NCI-H226 (cell line): ENCODE results near the gene CPN1.
A peak's percentile ranks its signal among the peaks of the same experiment; 100 is the strongest.

ENCODE experiments used
- DNase-seq: peaks from one replicate; pipeline ENCODE4 v3.0.0-alpha.2; 2015

The CPN1 gene

DNA sequence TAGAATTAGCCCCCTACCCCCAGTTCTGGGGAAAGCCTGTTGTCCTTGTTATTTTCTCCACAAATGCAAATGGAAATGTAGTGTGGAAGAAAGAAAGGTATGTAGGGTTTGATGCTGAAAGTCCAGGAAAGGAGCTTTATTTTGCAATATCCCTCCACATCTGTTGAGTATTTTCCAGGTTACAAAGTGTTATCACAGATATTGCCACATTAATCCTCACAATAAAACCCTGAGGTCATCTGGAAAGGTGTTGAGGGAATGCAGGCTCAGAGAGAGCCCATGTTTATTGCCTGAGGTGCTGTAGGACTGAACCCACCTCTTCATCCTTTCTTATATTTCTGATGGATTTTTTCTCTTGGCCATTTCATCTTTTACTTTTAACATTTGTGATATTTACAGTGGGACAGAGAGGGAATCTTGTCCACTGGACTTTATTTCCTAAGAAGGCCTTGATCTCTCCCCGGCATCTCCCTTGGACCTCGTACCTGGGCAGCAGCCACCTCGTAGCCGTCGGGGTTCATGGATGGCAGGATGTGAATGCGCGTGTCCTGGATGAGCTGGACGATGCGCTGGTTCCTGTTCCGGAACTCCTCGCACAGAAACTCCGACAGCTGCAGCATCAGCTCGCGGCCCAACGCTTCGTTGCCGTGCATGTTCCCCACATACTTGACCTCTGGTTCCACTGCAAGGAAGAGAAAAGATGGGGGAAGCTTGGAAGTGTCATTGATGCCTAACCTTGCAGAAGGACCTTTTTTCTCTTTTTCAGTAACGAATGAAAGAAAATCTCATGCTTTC is 6.0 kb downstream of the CPN1 start:
- DNase-seq: no peak

DNA sequence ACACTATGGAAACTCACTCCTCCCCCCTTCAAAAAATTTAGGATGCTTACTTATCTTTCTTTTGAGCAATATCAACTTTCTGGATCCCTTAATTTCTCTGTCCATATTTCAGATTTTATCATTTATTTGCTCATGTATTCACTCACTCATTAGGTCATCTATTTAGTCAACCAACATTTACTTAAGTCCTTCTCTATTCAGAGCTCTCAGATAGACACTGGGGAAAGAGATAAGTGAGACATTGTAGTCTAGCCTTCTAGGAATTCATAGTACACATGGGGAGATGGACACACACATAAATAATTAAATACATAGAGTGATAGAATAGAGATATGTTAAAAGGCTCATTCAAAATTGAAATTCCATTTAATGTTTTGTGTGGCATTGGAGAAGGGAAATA is 9.2 kb downstream of the CPN1 start:
- DNase-seq: no peak

DNA sequence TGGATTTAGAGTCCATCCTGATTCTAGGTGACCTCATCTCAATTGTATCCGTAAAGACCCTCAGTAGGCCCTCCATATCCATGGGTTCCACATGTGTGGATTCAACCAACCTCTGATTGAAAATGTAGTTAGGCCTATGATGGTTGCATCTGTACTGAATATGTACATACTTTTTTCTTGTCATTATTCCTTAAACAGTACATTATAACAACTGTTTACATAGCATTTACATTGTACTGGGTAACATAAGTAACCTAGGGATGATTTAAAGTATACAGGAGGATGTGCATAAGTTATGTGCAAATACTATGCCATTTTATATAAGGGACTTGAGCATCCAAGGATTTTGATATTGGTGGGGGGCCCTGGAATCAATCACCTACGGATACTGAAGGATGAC is 10.1 kb downstream of the CPN1 start:
- DNase-seq: no peak

DNA sequence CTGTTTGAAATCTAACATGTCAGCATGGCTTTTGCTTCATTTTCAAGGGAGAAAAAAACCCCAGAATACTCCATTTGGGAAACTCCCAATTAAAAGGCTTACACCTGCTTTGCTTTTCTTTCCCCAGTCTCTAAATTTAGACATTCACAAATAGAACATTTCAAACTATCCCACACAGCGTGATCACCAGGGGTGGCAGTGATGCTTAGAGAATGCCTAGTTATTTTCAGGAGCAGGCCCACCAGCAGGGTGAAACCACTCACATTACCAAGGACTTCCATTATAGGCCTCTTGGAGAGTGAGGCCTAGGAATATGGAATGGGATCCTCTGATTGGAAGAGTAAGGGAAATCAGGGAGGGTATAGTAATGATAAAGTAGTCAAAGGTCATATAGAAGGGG is 14.2 kb downstream of the CPN1 start:
- DNase-seq: no peak

DNA sequence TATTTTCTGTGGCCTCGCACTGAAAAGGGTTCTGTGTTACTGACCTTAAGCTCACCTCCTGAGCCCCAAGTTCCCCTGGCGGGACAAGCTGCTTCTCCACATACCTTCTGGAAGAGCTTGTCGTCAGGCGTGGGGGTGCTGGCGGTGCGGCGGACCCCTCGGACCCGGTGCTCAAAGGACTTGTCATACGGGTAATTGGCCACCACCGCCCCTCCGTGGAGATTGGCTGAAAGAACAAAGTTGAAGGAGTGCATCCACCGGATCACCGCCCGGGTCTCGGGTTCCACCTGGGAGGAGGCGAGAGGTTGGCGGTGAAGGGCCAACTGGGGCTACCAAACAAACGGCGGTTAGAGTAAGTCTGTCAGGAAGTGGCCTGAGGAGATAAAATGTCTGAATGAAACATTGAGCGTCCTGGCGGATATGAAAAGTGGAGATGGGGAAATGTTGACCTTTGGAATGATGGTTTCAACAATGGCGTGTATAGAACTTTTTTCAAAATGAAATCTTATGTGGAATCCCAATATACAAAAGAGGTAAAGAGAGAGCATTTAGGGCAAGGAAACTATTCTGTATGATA is 16.5 kb downstream of the CPN1 start:
- no peak for DNase-seq

DNA sequence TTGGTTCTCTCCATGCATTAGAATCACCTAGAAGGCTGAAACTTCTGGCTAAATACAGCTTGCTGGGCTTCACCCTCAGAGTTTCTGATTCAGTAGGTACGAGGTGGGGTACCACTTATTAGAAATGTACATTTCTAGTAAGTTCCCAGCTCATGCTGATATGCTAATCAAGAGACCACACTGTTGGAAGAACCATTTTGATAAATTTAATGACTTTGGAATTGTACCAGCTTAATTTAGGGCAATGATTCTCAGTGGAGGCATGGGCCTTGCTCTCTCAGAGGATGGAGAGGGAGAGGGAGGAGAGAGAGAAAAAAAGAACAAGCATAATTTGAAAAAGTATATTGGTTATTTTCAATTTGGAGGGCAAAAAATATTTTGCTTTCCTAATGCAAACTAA is 20.3 kb downstream of the CPN1 start:
- no peak for DNase-seq

DNA sequence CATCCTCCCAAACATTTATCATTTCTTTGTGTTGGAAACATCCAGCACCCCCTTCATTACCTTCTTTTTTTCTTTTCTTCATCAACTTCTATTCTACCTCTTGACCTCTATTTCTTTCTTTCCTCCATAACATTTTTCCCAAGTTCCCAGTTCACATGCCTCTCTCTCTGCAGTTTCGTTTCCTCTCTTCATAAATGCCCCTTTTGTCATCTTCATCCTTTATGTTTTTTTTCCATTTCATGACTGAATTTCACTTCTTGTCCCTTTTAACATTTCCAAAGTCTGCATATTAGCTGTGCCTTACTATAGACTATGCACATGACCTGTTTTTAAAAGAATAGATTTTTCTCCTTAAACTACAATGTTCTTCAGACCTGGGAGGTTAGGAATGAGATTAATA is 23.7 kb downstream of the CPN1 start:
- DNase-seq: no peak

DNA sequence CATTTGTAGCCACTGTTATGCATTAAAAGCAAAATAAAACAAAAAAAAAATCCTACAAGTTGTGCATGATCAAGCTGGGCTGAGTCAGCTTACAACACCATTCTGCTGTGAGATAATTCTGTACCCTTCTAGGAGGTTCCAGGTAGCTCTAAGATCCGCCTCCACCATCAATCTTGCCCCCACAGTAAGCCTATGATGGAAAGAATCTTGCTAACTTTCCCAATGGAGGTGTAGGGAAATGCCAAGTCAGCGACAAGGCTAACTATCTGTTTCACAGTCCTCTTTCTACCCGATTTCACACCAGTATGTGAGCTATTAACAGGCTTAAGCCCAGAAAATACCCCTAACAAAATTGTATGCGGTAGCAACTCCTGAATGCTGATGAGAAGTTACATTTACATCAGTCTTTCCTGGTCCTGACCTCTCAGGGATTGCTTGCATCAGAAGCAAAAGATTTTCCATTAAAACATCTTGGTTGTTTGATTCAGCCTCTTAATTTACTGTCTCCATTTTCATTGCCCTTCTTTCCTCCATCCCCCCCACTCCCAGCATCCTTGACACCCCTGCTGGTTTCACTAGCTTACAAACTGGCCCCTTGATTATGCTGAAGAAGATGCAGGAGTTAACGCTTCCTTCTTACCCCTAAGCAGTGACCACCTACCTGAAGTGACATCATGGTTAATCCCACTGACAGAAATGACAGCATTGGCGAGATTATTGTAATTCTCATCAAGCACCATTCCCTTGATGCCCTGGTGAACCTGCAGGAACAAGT is 27.8 kb downstream of the CPN1 start:
- DNase-seq: no peak

DNA sequence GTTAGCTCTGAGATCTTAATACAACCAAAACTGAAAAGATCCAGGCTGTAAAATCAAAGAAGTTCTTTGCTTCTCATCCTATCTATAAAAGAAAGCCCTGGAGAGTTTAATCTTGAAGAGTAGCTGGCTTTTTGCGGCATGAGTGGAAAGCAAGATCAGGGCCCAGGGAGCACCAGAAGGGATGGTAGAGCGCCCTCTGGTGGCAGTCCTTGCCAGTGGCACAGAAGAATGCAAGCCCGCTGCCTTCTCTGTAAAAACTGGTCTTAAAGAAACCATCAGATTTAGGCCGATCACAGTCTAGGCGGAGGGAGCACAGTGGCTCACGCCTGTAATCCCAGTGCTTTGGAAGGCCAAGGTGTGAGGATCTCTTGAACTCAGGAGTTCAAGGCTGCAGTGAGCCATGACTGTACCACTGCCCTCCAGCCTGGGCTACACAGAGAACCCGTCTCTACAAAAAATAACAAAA is 35.6 kb downstream of the CPN1 start:
- DNase-seq: peak; percentile 66

DNA sequence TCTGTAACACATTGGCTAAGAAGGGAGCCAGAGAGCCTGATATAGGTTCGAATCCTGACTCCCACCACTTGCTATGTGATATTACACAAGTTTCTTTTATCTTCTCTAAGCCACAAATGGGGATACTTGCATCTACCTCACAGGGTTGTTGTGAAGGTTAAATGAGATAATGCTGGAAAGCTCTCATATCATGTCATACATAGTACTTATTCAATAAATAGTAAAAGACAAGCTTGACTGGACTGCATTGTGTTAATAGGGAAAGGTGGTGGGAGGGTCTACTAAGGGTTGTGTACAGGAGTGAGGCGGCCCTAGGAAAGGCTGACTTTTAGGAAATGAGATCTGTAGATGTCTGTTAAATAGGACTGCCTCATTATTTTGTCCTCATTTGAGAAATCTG is 36.1 kb downstream of the CPN1 start:
- DNase-seq: peak; percentile 6

DNA sequence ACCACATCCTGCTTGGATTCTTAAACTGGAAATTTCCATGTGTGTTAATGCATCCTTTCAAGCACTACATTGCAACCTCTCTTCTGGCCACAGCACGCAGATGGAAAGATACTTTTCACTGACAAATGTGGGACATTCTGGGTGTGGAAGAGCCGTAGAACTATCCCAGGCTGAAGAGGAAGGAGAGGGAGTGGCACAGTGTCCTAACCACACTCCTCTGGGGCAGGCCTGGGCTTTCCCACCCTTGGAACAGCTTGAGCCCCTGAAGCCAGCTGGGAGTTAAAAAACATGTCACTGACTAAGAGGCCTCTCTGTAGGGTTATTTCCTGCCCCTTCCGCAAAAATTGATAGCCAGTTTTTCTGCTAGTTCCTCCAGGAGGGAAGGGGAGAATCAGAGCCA is 37.9 kb downstream of the CPN1 start:
- peak; percentile 26 for DNase-seq

DNA sequence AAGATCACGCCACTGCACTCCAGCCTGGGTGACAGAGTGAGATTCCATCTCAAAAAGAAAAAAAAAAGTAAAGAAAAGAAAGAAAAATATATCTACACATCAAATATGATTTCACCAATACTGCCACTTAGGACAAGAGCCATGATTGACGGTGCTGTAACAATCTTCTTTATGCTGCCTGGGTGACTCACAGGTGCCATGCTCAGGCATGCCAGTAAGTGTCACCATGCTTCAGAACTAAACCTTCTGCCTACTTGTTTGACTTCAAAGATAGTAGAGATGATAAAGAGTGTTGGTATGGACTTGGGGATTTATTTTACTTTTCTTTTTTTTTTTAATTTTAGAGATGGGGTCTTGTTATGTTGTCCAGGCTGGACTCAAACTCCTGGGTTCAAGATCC is 38.3 kb downstream of the CPN1 start:
- no peak for DNase-seq

DNA sequence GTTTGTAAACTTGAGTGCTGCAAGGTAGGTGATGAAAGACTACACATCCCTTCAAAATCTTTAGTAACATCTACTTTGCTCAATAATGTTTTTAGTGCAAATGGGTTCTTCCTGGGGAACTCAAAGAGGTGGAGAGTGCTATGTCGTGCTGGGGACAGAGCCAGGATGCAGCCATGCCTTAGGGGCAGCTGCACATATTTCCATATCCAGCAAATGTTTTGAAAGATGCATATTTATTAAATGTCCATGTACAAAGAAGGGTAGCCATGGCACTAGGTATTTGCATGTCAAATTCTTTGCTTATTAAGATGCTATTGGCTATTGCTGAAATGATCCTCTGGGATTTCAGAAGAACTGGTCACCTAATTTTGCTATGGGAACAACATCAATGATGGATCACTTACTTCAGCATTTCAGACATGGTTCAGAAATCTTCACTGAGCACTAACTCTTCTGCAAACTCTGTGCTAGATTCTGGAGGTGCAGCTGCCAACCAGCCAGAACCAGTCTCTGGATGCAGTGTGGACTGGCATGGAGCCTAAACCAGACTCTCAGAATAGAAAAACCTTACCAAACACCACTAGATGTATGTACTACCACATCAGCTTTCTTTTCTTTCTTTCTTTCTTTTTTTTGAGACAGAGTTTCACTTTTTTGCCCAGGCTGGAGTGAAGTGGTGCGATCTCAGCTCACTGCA is 40.2 kb downstream of the CPN1 start:
- DNase-seq: no peak

DNA sequence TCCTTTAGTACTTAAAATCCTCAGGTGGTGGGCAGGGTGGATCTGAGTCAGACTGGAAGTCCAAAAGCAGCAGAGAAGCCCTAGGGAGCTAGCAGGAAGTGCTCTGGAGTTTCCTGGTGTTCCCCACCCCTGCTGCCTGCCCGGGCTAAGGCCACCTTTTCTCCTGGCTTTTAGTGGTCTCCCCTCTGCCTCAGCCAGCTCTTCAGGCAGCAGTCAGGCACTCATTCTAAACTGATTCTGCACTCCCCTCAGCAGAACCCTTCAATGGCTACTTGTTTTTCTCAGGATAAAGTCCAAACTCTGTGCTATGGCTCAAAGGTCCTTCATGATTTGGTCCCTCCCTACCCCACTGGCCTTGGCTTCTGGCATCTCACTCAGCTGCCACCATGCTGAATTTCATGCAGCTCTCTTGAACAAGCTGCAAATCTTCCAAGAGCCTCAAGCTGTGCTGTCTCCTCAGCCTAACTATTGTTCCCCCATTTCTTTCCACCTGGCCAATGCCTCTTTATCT is 43.1 kb downstream of the CPN1 start:
- DNase-seq: no peak

DNA sequence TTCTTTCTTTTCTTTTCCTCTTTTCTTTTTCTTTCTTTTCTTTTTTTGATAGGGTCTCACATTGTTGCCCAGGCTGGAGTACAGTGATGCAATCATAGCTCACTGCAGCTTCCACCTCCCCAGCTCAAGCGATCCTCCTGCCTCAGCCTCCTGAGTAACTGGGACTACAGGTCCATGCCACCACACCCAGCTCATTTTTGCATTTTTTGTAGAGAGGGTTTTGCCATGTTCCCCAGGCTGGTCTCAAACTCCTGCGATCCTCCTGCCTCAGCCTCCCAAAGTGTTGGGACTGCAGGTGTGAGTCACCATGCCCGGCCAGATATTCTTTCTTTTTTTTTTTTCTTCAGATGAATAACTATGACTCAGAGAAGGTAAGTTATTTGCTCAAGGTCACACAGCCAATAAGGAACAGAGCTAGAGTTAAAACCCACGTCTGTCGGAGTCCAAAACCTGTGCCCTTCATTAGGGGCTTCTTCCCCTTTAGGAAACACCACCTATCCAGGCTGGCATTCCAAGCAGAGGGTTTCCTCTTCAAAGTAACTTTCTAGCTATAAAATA is 43.8 kb downstream of the CPN1 start:
- no peak for DNase-seq

DNA sequence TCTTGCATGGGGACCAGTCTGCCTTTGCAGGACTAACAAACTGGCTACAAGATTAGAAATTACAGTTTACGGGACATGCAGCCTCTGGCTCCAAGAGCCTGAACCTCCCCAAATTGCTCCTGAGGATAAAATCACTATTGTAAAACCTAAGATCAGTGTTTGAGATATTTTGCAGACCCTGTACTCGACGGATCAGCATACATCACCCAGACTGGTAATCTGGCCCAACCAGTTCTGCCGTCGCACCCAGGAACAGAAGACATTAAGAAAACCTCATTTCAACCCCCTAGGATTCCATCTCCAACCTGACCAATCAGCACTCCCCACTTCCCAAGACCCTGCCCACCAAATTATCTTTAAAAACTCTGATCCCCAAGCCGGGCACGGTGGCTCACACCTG is 44.8 kb downstream of the CPN1 start:
- DNase-seq: no peak

DNA sequence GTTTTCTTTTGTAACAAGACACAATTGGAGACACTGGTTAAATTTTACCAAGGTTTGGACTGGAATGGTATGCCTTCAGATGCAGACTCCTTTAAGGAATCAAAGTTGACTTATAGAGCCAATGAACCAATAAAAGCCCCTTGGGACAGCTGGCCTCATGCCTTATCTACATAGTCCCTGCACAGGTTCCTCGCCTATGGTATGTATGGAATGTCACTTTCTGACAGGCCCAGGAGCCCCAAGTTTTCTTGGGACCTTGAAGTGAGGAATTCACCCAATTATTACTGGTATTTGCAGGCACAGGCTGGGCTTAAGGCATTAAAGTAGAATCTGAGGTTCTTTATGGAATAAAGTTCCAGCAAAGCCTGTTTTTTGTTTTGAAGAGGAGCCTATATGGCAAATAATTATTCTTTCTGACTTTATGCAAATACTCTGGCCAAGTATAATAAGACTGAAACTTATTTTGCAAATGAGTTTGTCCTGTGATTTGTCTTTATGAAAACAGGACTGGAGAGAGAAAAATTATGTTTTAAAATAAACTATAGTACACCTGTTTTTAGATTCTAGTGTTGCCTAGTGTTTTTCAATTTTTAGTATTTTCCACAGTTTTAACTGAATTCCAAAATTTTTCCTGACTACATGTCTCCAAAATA is 47.8 kb downstream of the CPN1 start:
- no peak for DNase-seq

DNA sequence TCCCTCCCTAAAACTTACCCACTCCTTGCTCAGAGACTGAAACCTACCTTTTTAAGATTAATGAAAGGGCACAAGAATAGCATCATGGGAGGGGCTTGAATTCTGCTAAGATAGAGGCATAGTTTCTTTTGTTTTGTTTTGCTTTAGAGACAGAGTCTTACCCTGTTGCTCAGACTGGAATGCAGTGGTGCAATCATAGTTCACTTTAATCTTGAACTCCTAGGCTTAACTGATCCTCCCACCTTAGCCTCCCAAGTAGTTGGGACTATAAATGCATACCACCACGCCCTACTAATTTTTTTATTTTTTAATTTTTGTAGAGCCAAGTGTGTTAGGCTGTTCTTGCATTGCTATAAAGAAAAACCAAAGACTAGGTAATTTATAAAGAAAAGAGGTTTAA is 54.3 kb downstream of the CPN1 start:
- DNase-seq: peak; percentile 64

DNA sequence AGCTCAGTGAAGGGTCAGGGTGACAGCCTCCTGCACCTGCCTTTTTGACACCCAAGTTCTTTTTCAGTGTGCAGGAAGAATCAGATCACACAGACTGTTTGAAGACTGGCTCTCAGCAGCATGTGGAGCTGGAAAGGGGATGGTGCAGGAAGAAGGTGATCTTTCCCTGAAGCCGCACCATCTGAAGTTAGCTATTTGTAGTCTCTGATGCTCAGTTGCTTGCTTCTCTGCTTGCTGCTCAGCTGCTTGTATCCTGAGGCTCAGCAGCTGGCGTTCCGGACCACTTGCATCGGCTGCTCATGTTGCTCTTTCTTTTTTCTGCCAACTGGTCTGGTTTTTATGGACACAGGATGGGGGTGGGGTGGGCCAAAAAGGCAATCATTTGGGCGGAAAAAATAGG is 56.1 kb downstream of the CPN1 start:
- no peak for DNase-seq

DNA sequence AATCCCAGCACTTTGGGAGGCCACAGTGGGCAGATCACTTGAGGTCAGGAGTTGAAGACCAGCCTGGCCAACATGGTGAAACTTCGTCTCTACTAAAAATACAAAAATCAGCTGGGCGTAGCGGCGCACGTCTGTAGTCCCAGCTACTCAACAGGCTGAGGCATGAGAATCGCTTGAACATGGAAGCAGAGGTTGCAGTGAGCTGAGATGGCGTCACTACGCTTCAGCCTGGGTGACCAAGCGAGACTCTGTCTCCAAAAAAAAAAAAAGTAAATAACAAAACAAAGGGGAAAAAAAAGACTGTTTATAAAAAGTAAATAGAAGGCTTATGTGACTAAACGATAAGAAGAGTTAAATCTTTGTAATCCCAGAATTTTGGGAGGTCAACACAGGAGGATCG is 56.9 kb downstream of the CPN1 start:
- no peak for DNase-seq

DNA sequence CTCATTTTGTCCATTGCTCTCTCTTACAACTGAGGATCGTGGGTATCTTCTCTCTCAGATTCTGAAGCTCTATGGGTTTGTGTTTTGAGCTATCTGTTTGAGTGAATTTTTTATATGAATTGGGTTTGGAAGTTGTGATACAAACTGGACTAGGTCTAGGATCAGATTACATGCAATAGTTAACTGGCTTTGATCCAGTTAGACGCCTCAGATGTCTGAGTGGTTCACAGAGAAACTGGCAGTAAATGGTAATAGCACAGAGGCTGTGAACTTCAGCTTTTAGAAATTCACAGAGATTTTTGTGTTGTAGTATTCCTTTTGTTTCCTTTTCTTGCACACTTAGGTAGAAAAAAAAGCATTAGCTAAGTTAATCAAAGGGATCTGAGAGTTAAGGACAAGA is 59.3 kb downstream of the CPN1 start:
- no peak for DNase-seq

DNA sequence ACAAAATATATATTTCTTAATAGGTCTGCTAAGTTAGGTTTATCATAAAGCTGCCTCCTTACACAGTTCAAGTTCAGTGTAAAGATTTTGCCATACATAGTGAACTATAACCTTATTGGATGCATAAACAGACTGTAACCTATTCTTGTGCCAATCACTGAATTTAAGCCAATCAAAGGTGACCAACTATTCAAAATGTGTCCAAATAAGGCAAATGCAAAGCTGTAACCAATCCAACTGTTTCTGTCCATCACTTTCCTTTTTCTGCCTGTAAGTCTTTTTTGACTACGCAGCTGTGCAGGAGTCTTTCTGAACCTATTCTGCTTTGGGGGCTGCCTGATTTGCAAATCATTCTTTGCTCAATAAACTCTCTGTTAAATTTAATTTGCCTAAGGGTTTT is 60.3 kb downstream of the CPN1 start:
- no peak for DNase-seq

DNA sequence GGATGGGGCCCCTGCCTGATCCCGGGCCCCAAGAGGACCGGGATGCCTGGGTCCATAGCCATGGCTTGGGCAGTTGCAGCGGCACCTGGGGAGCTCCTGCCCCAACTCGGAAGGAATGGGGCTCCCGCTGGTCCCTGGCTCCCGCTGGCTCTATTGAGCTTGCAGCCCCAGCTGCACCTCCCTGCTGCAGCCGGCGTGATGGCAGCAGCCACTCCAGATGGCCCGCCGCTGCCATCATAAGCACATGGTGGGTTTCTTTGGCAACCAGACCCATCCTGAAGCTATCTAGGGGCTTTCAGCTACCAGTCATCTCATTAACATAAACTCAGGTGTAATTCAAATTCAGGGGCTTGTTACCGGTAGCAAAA is 60.8 kb downstream of the CPN1 start:
- DNase-seq: no peak
